Measurements from ENCODE around the gene OR1K1. TPM values are rescaled to one million over a fixed set of nuclear protein-coding genes. Genes with fewer than 3 reads are reported as not detected.
"Not testable (repeated sequence)": the region's sequence is repeated elsewhere in the genome, so short reads cannot be mapped to it uniquely, and the experiment has no call there.

OR1K1 gene
- total RNA-seq, 2 experiments from 2014 or later: not detected

GRCh38 chr9:122832194-122832593, 32.3 kb downstream of the OR1K1 start:
- intact Hi-C loops (cut with DNase I, micrococcal nuclease): loop anchor here in 1 of 2 experiments (10.0 kb wide), 1 partner anchor 57 kb away; no protein-coding TSS in a partner anchor
- Mint-ChIP-seq H3K9me3 (ENCODE audit: low read depth) (no peaks in the 10 kb centered on the region), H3K4me1 (peaks cover 14% of the 10 kb centered on the region), H3K27me3 (no peaks in the 10 kb centered on the region), H3K27ac (peak overlapping the region; percentile 23), H3K4me3 (no peak overlapping the region), H3K36me3 (ENCODE audit: low read depth) (no peaks in the 10 kb centered on the region)
- ATAC-seq (no peak), DNase-seq (no peak)
- POLR2A ChIA-PET: no interaction called here
- CTCF ChIA-PET: interaction anchor here (0.6 to 1.5 kb wide), 2 partner anchors 16 to 104 kb away, joined by 3 to 6 read pairs; no protein-coding TSS in a partner anchor

GRCh38 chr9:122835313-122835731, 35.4 kb downstream of the OR1K1 start:
- POLR2A ChIA-PET: no interaction called here
- CTCF ChIA-PET: interaction anchor here (0.6 to 1.5 kb wide), 7 partner anchors 12 to 737 kb away, joined by 3 to 5 read pairs (median 4); no protein-coding TSS in a partner anchor

DNA sequence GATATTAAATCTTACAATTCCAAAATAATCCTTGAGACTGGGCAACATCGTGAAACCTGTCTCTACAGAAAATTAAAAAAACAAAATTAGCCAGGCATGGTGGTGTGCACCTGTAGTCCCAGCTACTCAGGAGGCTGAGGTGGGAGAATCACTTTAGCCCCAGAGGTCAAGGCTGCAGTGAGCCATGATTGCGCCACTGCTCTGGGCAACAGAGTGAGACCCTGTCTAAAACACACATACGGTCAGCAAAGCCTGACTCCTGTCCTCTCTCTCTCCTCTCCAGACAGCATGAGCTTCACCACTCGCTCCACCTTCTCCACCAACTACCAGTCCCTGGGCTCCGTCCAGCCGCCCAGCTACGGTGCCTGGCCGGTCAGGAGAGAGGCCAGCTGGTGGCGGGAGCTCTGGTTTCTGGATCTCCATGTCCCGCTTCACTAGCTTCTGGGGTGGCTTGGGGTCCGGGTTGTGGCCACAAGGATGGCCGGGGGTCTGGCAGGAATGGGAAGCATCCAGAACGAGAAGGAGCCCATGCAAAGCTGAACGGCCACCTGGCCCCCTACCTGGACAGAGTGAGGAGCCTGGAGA, 37.4 kb downstream of the OR1K1 start:
- H3K4me3 Mint-ChIP-seq: no peak overlapping the region
- peaks cover 11% of the 10 kb centered on the region for H3K4me1 Mint-ChIP-seq
- ATAC-seq (no peak), DNase-seq (no peak)
- ChIA-PET POLR2A (no interaction called here), CTCF (interaction anchor here (0.7 to 1.3 kb wide), 3 partner anchors 120 to 154 kb away, joined by 3 to 4 read pairs (median 4); no protein-coding TSS in a partner anchor)
- H3K27me3 Mint-ChIP-seq: no peaks in the 10 kb centered on the region
- H3K27ac Mint-ChIP-seq: no peak overlapping the region
- peaks cover 4% of the 10 kb centered on the region for H3K9me3 Mint-ChIP-seq (ENCODE audit: low read depth)
- H3K36me3 Mint-ChIP-seq (ENCODE audit: low read depth): no peaks in the 10 kb centered on the region
- intact Hi-C loops (cut with DNase I, micrococcal nuclease): loop anchor here in 1 of 2 experiments (10.0 kb wide), 1 partner anchor 63 kb away; no protein-coding TSS in a partner anchor

More at GRCh38 chr9:122835313-122835731, 35.4 kb downstream of the OR1K1 start:
- Mint-ChIP-seq H3K27me3 (no peaks in the 10 kb centered on the region), H3K4me3 (peak overlapping the region; percentile 43), H3K27ac (peak overlapping the region; percentile 79), H3K4me1 (peaks cover 11% of the 10 kb centered on the region), H3K36me3 (ENCODE audit: low read depth) (no peaks in the 10 kb centered on the region), H3K9me3 (ENCODE audit: low read depth) (peaks cover 4% of the 10 kb centered on the region)
- intact Hi-C loops (cut with DNase I, micrococcal nuclease): loop anchor here in 1 of 2 experiments (10.0 kb wide), 1 partner anchor 61 kb away; no protein-coding TSS in a partner anchor
- peak; percentile 37 for DNase-seq
- peak; percentile 79 for ATAC-seq

DNA sequence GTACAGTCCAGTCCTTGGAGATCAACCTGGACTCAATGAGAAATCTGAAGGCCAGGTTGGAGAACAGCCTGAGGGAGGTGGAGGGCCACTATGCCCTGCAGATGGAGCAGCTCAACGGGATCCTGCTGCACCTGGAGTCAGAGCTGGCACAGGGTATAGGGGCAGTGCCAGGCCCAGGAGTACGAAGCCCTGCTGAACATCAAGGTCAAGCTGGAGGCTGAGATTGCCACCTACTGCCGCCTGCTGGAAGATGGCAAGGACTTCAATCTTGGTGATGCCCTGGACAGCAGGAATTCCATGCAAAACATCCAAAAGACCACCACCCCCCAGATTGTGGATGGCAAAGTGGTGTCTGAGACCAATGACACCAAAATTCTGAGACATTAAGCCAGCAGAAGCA, 38.5 kb downstream of the OR1K1 start:
- CTCF ChIA-PET: interaction anchor here (0.6 to 1.3 kb wide), 5 partner anchors 11 to 152 kb away, joined by 3 to 4 read pairs (median 3); no protein-coding TSS in a partner anchor
- intact Hi-C loops (cut with DNase I, micrococcal nuclease): loop anchor here in 1 of 2 experiments (10.0 kb wide), 1 partner anchor 64 kb away; no protein-coding TSS in a partner anchor
- H3K4me3 Mint-ChIP-seq; DNase-seq; H3K36me3 Mint-ChIP-seq (ENCODE audit: low read depth); ATAC-seq; H3K27me3 Mint-ChIP-seq; H3K27ac Mint-ChIP-seq; POLR2A ChIA-PET; H3K9me3 Mint-ChIP-seq (ENCODE audit: low read depth): not testable (repeated sequence)
- peaks cover 11% of the 10 kb centered on the region for H3K4me1 Mint-ChIP-seq

GRCh38 chr9:122841501-122841900, 41.6 kb downstream of the OR1K1 start:
- intact Hi-C loops (cut with DNase I, micrococcal nuclease): loop anchor here (10.0 kb wide), 2 partner anchors 143 to 383 kb away; no protein-coding TSS in a partner anchor
- CTCF ChIA-PET: interaction anchor here (0.8 to 1.1 kb wide), 2 partner anchors 13 to 1622 kb away, joined by 3 read pairs; partner anchors contain the start of gene PDCL
- H3K4me3 Mint-ChIP-seq: no peak overlapping the region
- H3K4me1 Mint-ChIP-seq: peaks cover 15% of the 10 kb centered on the region
- ATAC-seq: no peak
- H3K27me3 Mint-ChIP-seq: no peaks in the 10 kb centered on the region
- DNase-seq: no peak
- H3K36me3 Mint-ChIP-seq (ENCODE audit: low read depth): peaks cover 11% of the 10 kb centered on the region
- peaks cover 4% of the 10 kb centered on the region for H3K9me3 Mint-ChIP-seq (ENCODE audit: low read depth)
- H3K27ac Mint-ChIP-seq: no peak overlapping the region
- POLR2A ChIA-PET: no interaction called here

DNA sequence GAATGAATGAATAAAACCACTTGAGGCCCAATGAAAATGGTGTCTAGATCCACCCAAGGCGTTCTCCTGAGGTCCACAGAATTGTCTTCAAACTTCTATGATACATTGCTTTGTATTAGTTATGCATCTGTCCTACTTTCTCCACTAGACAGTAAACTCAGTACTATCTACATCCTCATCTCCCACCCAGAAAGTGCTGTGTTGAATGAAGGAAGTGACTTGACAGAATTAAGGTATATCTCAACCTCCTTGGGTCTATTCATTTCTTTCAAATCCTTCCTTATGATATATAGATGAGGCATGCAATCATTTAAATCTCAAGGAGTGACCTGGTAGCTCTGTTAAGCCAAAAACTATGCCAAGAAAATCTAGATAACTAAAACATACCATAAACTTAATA, 44.2 kb downstream of the OR1K1 start:
- Mint-ChIP-seq H3K27ac (no peak overlapping the region), H3K36me3 (ENCODE audit: low read depth) (peaks cover 21% of the 10 kb centered on the region), H3K4me3 (no peak overlapping the region), H3K9me3 (ENCODE audit: low read depth) (peaks cover 4% of the 10 kb centered on the region), H3K4me1 (peaks cover 31% of the 10 kb centered on the region), H3K27me3 (no peaks in the 10 kb centered on the region)
- POLR2A ChIA-PET: no interaction called here
- CTCF ChIA-PET: interaction anchor here (0.6 kb wide), 1 partner anchor 36 kb away, joined by 3 read pairs; no protein-coding TSS in a partner anchor
- intact Hi-C loops (cut with DNase I, micrococcal nuclease): loop anchor here (10.0 kb wide), 2 partner anchors 141 to 381 kb away; no protein-coding TSS in a partner anchor
- ATAC-seq: no peak
- no peak for DNase-seq

GRCh38 chr9:122845116-122845515, 45.2 kb downstream of the OR1K1 start:
- Mint-ChIP-seq H3K27ac (no peak overlapping the region), H3K4me3 (no peak overlapping the region), H3K27me3 (no peaks in the 10 kb centered on the region), H3K36me3 (ENCODE audit: low read depth) (peaks cover 25% of the 10 kb centered on the region), H3K9me3 (ENCODE audit: low read depth) (no peaks in the 10 kb centered on the region), H3K4me1 (peaks cover 34% of the 10 kb centered on the region)
- intact Hi-C loops (cut with DNase I, micrococcal nuclease): loop anchor here (5.0 to 10.0 kb wide), 4 partner anchors 52 to 380 kb away; no protein-coding TSS in a partner anchor
- ChIA-PET CTCF (interaction anchor here (1.0 kb wide), 1 partner anchor 9 kb away, joined by 3 read pairs; no protein-coding TSS in a partner anchor), POLR2A (no interaction called here)
- DNase-seq (no peak), ATAC-seq (no peak)

DNA sequence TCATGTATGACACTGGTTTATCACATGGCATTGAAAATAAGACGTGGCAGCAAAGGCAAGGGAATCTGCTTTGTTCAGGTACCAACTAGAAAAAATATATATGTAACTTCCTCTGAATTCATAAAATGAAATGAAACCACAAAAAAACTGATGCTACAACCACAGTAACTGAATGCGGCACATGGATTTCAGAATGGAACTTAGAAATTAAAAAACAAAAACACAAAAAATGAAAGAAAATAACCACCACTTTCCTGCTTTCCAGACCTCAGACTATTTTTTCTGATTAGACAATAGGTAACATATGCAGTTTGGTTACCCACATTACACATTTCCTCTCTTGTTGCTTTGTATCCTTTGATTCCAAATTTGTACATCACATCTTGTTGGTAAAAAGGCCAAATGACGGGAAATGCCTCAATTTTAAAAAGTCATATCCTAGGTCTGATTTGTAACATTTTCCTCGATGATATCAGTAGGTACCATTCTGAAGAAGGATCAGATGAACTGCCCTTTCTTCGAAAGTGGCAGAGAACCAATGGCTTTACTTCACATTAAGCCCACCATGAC, 46.5 kb downstream of the OR1K1 start:
- DNase-seq (no peak), ATAC-seq (peak; percentile 48)
- ChIA-PET POLR2A (no interaction called here), CTCF (no interaction called here)
- Mint-ChIP-seq H3K27ac (peak overlapping the region; percentile 92), H3K9me3 (ENCODE audit: low read depth) (no peaks in the 10 kb centered on the region), H3K4me1 (peaks cover 34% of the 10 kb centered on the region), H3K27me3 (no peaks in the 10 kb centered on the region), H3K4me3 (no peak overlapping the region), H3K36me3 (ENCODE audit: low read depth) (peaks cover 37% of the 10 kb centered on the region)
- intact Hi-C loops (cut with DNase I, micrococcal nuclease): loop anchor here (1.0 to 10.0 kb wide), 5 partner anchors 39 to 378 kb away; no protein-coding TSS in a partner anchor

DNA sequence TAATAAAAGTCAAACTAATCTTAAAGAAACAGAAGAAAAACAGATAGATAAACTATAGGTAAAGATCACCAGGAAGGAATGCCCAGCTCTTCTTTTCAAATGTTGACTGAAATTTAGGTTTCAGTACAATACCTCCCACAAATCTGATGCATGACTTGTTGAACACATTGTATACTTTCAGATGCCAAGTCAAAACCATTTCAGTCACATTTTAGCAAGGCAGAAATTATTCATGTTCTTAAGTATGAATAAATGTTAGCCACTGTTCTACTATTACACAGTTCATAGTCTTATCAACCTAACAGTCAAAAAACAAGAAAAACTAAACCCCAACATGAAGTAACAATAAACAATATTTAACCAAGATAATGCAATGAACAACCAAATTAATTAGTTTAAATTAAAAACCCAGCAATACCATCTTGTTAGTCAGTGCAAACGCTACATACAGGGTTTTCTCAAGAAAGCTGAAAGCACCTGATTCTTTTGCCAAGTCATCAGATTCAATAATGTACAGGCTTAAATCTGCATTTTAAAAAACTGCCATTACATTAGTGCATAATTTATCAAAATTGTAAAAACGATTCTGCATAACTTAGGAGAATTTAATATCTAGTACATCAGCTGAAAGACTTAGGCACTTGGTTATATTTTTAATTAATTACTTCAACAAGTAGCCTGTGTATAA, 48.5 kb downstream of the OR1K1 start:
- H3K36me3 Mint-ChIP-seq (ENCODE audit: low read depth): peaks cover 37% of the 10 kb centered on the region

More for the DNA sequence above, 48.5 kb downstream of the OR1K1 start:
- DNase-seq (no peak), ATAC-seq (peak; percentile 73)
- Mint-ChIP-seq H3K4me3 (no peak overlapping the region), H3K27ac (peak overlapping the region; percentile 13), H3K27me3 (no peaks in the 10 kb centered on the region), H3K4me1 (peaks cover 34% of the 10 kb centered on the region), H3K9me3 (ENCODE audit: low read depth) (no peaks in the 10 kb centered on the region)
- CTCF ChIA-PET: no interaction called here
- intact Hi-C loops (cut with DNase I, micrococcal nuclease): loop anchor here (5.0 to 10.0 kb wide), 4 partner anchors 49 to 376 kb away; no protein-coding TSS in a partner anchor
- POLR2A ChIA-PET: no interaction called here
